Activated CD8-positive, alpha-beta T cell treated with anti-CD3 and anti-CD28 coated beads for 36 hours (primary cell): ENCODE measurements around the gene SYDE2. TPM values are rescaled to one million over a fixed set of nuclear protein-coding genes. Genes with fewer than 3 reads are reported as not detected.
A peak's percentile ranks its signal among the peaks of the same experiment; 100 is the strongest.
"Not testable (repeated sequence)": the region's sequence is repeated elsewhere in the genome, so short reads cannot be mapped to it uniquely, and the experiment has no call there.

ENCODE experiments used
- ATAC-seq: fragments of 200-7000 bp; cut with Tn5 transposase; one replicate; pipeline ENCODE4 v1.10.0; 2021; ENCODE audit warnings: mild to moderate bottlenecking, moderate library complexity
- CTCF ChIA-PET: fragments of 350-600 bp; sonication (Branson Sonifier 250); formaldehyde crosslinking; loops from one replicate; lab custom pipeline; 2021; ENCODE audit warnings: antibody characterized with exemption; lab: Charles Lee
- POLR2A ChIA-PET: fragments of 350-600 bp; sonication (Branson Sonifier 250); formaldehyde crosslinking; loops from one replicate; lab custom pipeline; 2021; ENCODE audit warnings: antibody characterized with exemption; lab: Charles Lee
- DNase-seq: peaks from one replicate; pipeline ENCODE4 v3.0.0-alpha.2; 2020
- H3K27ac Mint-ChIP-seq: one replicate; pipeline ENCODE4 v1.8.0; 2021; ENCODE audit warnings: mild to moderate bottlenecking, mixed read lengths
- H3K27me3 Mint-ChIP-seq: one replicate; pipeline ENCODE4 v1.8.0; 2021; ENCODE audit warnings: mixed read lengths
- H3K36me3 Mint-ChIP-seq: one replicate; pipeline ENCODE4 v1.8.0; 2021; ENCODE audit warnings: low read depth, mixed read lengths
- H3K4me1 Mint-ChIP-seq: one replicate; pipeline ENCODE4 v1.8.0; 2021; ENCODE audit warnings: low read depth, mixed read lengths
- H3K4me3 Mint-ChIP-seq: one replicate; pipeline ENCODE4 v1.8.0; 2021; ENCODE audit warnings: mild to moderate bottlenecking, moderate library complexity, mixed read lengths
- H3K9me3 Mint-ChIP-seq: one replicate; pipeline ENCODE4 v1.8.0; 2021; ENCODE audit warnings: mixed read lengths
- CTCF ChIP-seq: fragments of 200-600 bp; IDR thresholded peaks from one replicate; pipeline ENCODE4 v1.8.0; 2022; ENCODE audit warnings: antibody characterized with exemption, mild to moderate bottlenecking
- intact Hi-C: fragments of 100-400 bp; cut with micrococcal nuclease; formaldehyde crosslinking; loops from one replicate; pipeline ENCODE4 v1.10.0; 2022
- total RNA-seq, 2 experiments: library from RNA; stranded (reverse); gene quantifications; one replicate each; pipeline ENCODE4 v1.2.3, GENCODE V29; 2021

SYDE2 gene
- total RNA-seq, 2 experiments from 2014 or later: 4.8 to 5.2 TPM

DNA sequence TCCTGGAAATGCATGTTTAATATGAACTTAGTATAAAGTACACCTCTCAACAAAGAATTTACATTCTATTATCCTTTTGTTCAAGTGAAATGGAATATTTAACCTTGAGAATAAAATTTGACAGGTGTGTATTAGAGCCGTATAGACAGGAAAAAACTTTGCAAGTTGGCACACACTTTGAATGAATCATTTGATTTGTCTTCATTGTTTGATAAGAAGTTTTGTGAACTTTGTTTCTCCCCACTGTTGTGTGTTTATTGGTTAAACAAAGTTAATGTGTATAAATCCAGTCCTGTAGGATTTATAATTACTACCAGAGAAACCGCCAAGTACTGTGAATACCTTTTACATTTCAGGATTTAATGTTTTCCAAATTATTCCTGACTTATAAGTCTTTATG, 2.0 kb downstream of the SYDE2 start:
- intact Hi-C loops: no loop called here
- POLR2A ChIA-PET: no interaction called here
- peak overlapping the region; percentile 90 for H3K4me3 Mint-ChIP-seq

GRCh38 chr1:85196358-85196757, 4.5 kb downstream of the SYDE2 start:
- Mint-ChIP-seq H3K9me3 (no peaks in the 10 kb centered on the region), H3K27me3 (no peaks in the 10 kb centered on the region), H3K4me1 (peaks cover 23% of the 10 kb centered on the region), H3K4me3 (no peak overlapping the region), H3K27ac (no peak overlapping the region), H3K36me3 (peaks cover 4% of the 10 kb centered on the region)
- TF ChIP-seq CTCF: no peak
- CTCF ChIA-PET: no interaction called here
- no peak for ATAC-seq
- no peak for DNase-seq
- intact Hi-C loops: no loop called here
- POLR2A ChIA-PET: no interaction called here

More for the DNA sequence above, 2.0 kb downstream of the SYDE2 start:
- Mint-ChIP-seq H3K27ac (no peak overlapping the region), H3K27me3 (no peaks in the 10 kb centered on the region), H3K4me1 (peaks cover 26% of the 10 kb centered on the region), H3K36me3 (peaks cover 4% of the 10 kb centered on the region), H3K9me3 (no peaks in the 10 kb centered on the region)
- TF ChIP-seq CTCF: no peak
- CTCF ChIA-PET: interaction anchor here (0.8 to 2.9 kb wide), 4 partner anchors 56 to 254 kb away, joined by 3 to 11 read pairs (median 5); partner anchors contain the start of gene C1orf52
- ATAC-seq: no peak
- DNase-seq: no peak

- POLR2A ChIA-PET: no interaction called here
- TF ChIP-seq CTCF: no peak
- Mint-ChIP-seq H3K27ac (no peak overlapping the region), H3K27me3 (no peaks in the 10 kb centered on the region), H3K36me3 (peaks cover 4% of the 10 kb centered on the region), H3K4me3 (no peak overlapping the region), H3K9me3 (no peaks in the 10 kb centered on the region), H3K4me1 (peaks cover 23% of the 10 kb centered on the region)
- DNase-seq (no peak), ATAC-seq (no peak)
- intact Hi-C loops: no loop called here
- CTCF ChIA-PET: interaction anchor here (1.1 kb wide), 1 partner anchor 59 kb away, joined by 4 read pairs; no protein-coding TSS in a partner anchor
These were observed 5.1 kb downstream of the SYDE2 start for GRCh38 chr1:85195703-85196102.

- POLR2A ChIA-PET, H3K9me3 Mint-ChIP-seq, H3K4me3 Mint-ChIP-seq, intact Hi-C loops, H3K27ac Mint-ChIP-seq, DNase-seq, H3K27me3 Mint-ChIP-seq, ATAC-seq: not testable (repeated sequence)
- peaks cover 10% of the 10 kb centered on the region for H3K4me1 Mint-ChIP-seq
- CTCF ChIA-PET: interaction anchor here (1.0 kb wide), 1 partner anchor 63 kb away, joined by 5 read pairs; no protein-coding TSS in a partner anchor
- peaks cover 17% of the 10 kb centered on the region for H3K36me3 Mint-ChIP-seq
These were observed 8.7 kb downstream of the SYDE2 start for GRCh38 chr1:85192129-85192528.

DNA sequence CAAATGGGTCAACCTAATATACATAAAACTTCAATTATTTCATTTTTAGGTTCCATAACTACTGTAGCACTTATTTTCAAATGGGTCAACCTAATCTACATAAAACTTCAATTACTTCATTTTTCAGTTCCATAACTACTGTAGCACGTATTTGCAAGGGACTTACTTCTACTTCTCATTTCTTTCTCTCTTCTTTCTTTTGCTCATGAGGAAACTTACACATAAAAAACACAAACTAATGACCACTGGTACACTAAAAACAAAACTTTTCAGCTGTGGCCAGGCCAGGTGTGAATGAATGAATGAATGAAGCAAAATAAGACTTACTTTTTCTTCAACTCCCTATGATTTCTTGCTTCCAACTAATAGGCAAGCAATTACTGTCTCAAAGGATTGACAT, 11.7 kb downstream of the SYDE2 start:
- Mint-ChIP-seq H3K4me1 (peaks cover 2% of the 10 kb centered on the region), H3K27me3 (no peaks in the 10 kb centered on the region), H3K9me3 (no peaks in the 10 kb centered on the region), H3K4me3 (no peak overlapping the region), H3K36me3 (peaks cover 17% of the 10 kb centered on the region), H3K27ac (no peak overlapping the region)
- ATAC-seq (no peak), DNase-seq (no peak)
- CTCF ChIA-PET: interaction anchor here (1.0 kb wide), 1 partner anchor 244 kb away, joined by 5 read pairs; no protein-coding TSS in a partner anchor
- TF ChIP-seq CTCF: no peak
- intact Hi-C loops: no loop called here
- POLR2A ChIA-PET: interaction anchor here (2.0 kb wide), 1 partner anchor 12 kb away, joined by 7 read pairs; the partner anchor contains the start of gene SYDE2
